HepG2 (cell line): ENCODE results near the gene HDGFL1.

Experiments used
- ARHGAP35 ChIP-seq: sonication (generic); formaldehyde crosslinking; IDR thresholded peaks from 2 replicates; pipeline ENCODE4 v1.9.0; 2022; ENCODE audit warnings: mild to moderate bottlenecking, inconsistent platforms, moderate library complexity, missing genetic modification reagents, borderline replicate concordance
- CTCF ChIP-seq: sonication (generic); formaldehyde crosslinking; IDR thresholded peaks from 2 replicates; pipeline ENCODE4 v1.5.0; 2020; ENCODE audit warnings: mild to moderate bottlenecking, missing genetic modification reagents, moderate library complexity
- POLR2A ChIP-seq, 2 experiments: IDR thresholded peaks; 2 replicates each; pipeline ENCODE4 v1.6.1; 2011; ENCODE audit warnings: low read depth in 2 of 2, low read length in 2 of 2, mild to moderate bottlenecking in 1 of 2, moderate library complexity in 1 of 2; ENCODE audit not compliant: insufficient read depth in 1 of 2

DNA sequence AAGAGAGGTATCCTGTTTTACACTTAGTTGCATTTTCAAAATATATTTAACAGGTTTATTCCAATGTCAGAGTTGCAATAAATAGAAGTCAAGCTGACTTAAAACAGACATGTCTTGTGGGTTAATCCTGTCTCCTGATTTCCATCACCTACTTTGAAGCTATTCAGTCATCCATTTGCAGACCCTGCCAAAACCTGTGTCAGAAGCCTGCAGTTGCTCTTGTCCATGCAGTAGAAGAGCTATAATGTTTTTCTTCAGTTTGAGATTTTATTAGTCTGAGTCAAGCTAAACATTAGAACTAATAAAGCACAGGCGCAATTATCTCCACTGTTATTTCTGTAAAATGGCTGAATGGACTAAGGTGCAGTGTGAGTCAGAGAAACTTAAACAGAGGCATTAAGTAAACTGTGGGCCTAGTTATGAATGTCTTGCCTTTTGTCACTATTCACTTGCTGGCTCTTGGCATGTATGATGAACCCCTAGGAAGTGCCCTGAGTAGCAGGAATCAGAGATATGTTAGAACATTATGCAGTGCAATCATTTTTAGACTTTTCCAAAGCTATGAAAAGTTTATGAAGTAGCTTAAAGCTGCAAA lies 11.0 kb upstream of the HDGFL1 start:
- TF ChIP-seq CTCF (CRISPR knock-in tag) = no peak
- TF ChIP-seq POLR2A (IDR thresholded peaks at IDR 0.05; ENCODE audit: insufficient read depth in 1 of 2, low read depth in 2 of 2, low read length in 2 of 2) = no peak
- TF ChIP-seq ARHGAP35 (CRISPR knock-in tag) = no peak
